Activated CD4-positive, alpha-beta memory T cell treated with anti-CD3 and anti-CD28 coated beads, Interleukin-2, amount 10 ng/mL, durations not matched to agents 7 days and 5 days (primary cell): ENCODE data around the gene NIPA2. TPM values are rescaled to one million over a fixed set of nuclear protein-coding genes. Genes with fewer than 3 reads are reported as not detected.

Source experiments
- CTCF ChIA-PET: fragments of 350-600 bp; sonication (Branson Sonifier 250); formaldehyde crosslinking; loops from one replicate; lab custom pipeline; 2021; ENCODE audit warnings: antibody characterized with exemption, inconsistent platforms; lab: Charles Lee
- POLR2A ChIA-PET: fragments of 350-600 bp; sonication (Branson Sonifier 250); formaldehyde crosslinking; loops from one replicate; lab custom pipeline; 2021; ENCODE audit warnings: antibody characterized with exemption; lab: Charles Lee
- DNase-seq: peaks from one replicate; pipeline ENCODE4 v3.0.0-alpha.2; 2020
- H3K27ac Mint-ChIP-seq: one replicate; pipeline ENCODE4 v1.8.0; 2021; ENCODE audit warnings: mild to moderate bottlenecking, mixed read lengths
- H3K27me3 Mint-ChIP-seq: one replicate; pipeline ENCODE4 v1.8.0; 2021; ENCODE audit warnings: mixed read lengths
- H3K36me3 Mint-ChIP-seq: one replicate; pipeline ENCODE4 v1.8.0; 2021; ENCODE audit warnings: low read depth, mixed read lengths
- H3K4me1 Mint-ChIP-seq: one replicate; pipeline ENCODE4 v1.8.0; 2021; ENCODE audit warnings: mixed read lengths
- H3K4me3 Mint-ChIP-seq: one replicate; pipeline ENCODE4 v1.8.0; 2021; ENCODE audit warnings: mild to moderate bottlenecking, mixed read lengths
- H3K9me3 Mint-ChIP-seq: one replicate; pipeline ENCODE4 v1.8.0; 2021; ENCODE audit warnings: mixed read lengths
- total RNA-seq, 2 experiments: library from RNA; stranded (reverse); gene quantifications; one replicate each; pipeline ENCODE4 v1.2.3, GENCODE V29; 2021

The NIPA2 gene
- total RNA-seq, 2 experiments from 2014 or later = 47.1 to 49.9 TPM

DNA sequence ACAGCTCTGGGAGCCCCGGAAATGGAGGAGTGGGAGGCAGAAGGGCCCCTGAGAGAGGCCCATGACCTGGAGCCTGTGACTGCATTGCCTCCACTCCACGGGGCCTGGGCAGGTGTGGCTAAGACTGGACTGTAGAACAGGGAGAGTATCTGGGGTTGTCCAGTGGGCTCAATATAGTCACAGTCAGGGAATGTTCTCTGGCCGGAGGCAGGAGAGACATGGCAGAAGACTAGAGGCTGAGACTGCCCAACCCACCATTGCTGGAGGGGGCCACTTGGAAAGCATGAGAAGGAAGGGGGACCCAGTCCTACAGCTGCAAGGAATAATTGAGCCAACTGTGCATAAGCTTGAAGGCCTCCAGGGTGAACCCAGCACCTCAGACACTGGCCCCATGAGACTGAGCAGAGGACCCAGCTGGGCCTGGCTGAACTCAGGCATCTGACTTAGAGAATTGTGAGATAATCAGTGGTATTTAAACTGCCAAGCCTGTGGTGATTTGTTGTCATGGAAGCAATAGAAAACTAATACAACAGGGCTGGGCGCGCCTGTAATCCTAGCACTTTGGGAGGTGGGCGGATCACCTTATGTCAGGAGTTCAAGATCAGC lies 33.1 kb downstream of the NIPA2 start:
- H3K9me3 Mint-ChIP-seq = no peaks in the 10 kb centered on the region
- DNase-seq = no peak
- ChIA-PET CTCF (no interaction called here), POLR2A (interaction anchor here (1.3 kb wide), 1 partner anchor 34 kb away, joined by 4 read pairs; the partner anchor contains the start of gene NIPA2)
- no peaks in the 10 kb centered on the region for H3K27me3 Mint-ChIP-seq
- H3K36me3 Mint-ChIP-seq = peaks cover 38% of the 10 kb centered on the region
- no peaks in the 10 kb centered on the region for H3K4me1 Mint-ChIP-seq
- H3K4me3 Mint-ChIP-seq = no peak overlapping the region
- H3K27ac Mint-ChIP-seq = no peak overlapping the region

DNA sequence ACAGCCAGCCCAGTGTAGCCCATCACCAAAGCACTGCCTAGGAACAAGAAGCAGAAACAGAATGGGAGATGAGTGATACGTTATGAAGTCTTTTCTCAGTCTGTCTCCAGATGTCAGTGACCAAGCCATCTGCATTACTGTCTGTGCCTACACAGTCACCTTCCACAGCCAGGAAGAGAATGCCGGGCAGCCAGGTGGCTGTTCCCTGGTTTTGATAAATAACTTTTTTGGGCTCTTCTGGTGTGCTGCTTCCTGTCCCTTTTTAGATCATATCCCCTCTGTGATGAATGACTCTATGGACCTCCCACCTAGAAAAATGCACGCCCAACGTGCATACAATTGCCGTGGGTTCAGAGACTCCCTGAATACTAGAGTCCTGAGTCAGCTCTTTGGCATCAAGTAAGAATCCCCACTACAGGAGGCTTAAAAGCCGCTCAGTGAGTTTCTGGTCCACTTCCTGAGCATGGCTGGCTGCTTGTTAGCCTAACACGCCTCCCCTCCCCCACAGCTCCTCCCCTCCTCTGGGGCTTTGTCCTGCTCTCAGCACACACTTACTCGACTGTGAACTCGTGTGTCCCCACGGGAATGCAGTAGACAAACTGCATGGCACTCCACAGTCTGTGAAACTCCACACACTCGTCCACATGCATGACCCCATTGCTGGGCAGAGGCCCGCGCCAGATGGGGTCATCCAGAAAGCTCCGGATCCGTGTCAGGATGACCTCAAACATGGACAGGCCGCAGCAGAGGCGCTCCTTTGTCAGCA lies 34.7 kb downstream of the NIPA2 start:
- Mint-ChIP-seq H3K27me3 (no peaks in the 10 kb centered on the region), H3K4me1 (no peaks in the 10 kb centered on the region), H3K27ac (no peak overlapping the region), H3K9me3 (no peaks in the 10 kb centered on the region), H3K4me3 (no peak overlapping the region), H3K36me3 (peaks cover 30% of the 10 kb centered on the region)
- ChIA-PET POLR2A (no interaction called here), CTCF (no interaction called here)
- no peak for DNase-seq

DNA sequence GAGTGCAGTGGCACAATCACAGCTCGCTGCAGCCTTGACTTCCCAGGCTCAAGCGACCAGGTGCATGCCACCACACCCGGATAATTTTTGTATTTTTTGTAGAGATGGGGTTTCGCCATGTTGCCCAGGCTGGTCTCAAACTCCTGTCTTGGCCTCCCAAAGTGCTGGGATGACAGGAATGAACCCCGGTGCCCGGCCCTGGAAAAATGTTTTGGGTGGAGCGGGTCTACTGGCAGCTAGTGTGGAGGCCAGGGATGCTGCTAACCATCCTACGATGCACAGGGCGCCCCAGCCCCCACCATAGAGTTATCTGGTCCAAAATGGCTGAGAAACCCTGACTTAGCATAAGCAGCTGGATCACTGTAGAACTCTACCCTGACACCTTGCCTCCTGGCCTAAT lies 35.4 kb downstream of the NIPA2 start:
- CTCF ChIA-PET = no interaction called here
- no peak overlapping the region for H3K27ac Mint-ChIP-seq
- H3K4me3 Mint-ChIP-seq = no peak overlapping the region
- no peaks in the 10 kb centered on the region for H3K27me3 Mint-ChIP-seq
- H3K36me3 Mint-ChIP-seq = peaks cover 26% of the 10 kb centered on the region
- no peak for DNase-seq
- POLR2A ChIA-PET = no interaction called here
- no peaks in the 10 kb centered on the region for H3K9me3 Mint-ChIP-seq
- H3K4me1 Mint-ChIP-seq = no peaks in the 10 kb centered on the region

DNA sequence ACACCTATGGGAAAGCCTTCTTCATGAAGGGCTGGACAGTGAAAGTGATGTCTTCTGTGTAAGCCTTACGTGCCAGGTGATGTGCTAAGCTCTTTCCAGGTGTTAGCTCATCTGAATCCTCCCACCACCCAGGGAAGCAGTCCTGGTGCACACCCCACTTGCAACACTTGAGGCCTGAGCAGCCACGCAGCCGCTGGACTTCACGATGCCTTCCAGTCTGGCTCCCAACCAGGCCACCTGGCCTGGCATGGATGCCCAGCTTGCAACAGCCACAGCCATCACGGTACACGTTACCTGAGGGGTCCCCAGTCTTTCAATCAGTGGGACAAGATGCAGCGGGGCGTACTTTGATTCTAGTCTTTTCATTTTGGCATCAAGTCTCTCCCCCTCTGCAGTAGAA lies 35.8 kb downstream of the NIPA2 start:
- Mint-ChIP-seq H3K27me3 (no peaks in the 10 kb centered on the region), H3K27ac (no peak overlapping the region), H3K9me3 (no peaks in the 10 kb centered on the region), H3K4me1 (no peaks in the 10 kb centered on the region), H3K4me3 (no peak overlapping the region), H3K36me3 (peaks cover 22% of the 10 kb centered on the region)
- DNase-seq = no peak
- ChIA-PET CTCF (no interaction called here), POLR2A (no interaction called here)

DNA sequence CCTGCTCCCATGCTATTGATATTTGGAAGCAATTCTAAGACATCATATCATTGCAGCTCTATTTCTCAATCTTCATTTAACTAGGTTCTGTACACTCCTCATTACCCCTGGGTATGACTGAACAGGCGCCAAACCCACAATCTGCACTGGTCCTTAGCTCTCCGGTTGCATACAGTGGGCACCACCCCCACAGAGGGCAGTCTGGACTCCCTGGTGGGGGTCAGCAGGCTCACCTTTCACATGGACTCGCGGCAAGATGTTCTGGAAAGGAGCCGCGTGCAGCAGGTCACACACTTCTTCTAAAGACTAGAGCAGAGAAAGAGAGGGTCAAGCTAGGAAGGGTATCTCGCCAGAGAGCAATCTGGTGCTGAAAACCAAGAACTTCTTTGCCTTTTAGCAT lies 36.5 kb downstream of the NIPA2 start:
- H3K27me3 Mint-ChIP-seq = no peaks in the 10 kb centered on the region
- peaks cover 20% of the 10 kb centered on the region for H3K36me3 Mint-ChIP-seq
- no peak overlapping the region for H3K4me3 Mint-ChIP-seq
- CTCF ChIA-PET = no interaction called here
- DNase-seq = no peak
- POLR2A ChIA-PET = no interaction called here
- H3K9me3 Mint-ChIP-seq = no peaks in the 10 kb centered on the region
- no peak overlapping the region for H3K27ac Mint-ChIP-seq
- no peaks in the 10 kb centered on the region for H3K4me1 Mint-ChIP-seq

DNA sequence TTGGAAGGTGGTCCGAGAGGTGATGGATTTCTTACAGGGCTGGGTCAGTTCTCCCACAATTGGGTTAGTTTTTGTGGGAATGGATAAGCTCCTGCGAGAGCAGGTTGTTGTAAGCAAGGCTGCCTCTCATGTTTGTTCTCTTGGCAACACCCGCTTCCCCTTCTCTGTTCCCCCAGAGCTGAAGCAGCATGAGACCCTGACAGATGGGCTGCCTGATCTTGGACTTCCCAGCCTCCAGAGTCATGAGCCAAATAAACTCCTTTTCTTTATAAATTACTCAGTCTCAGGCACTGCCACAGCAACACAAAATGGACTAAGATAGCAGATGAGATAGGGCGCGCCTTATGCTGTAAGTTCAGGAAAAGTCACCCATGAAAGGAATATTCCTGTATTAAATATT lies 38.7 kb downstream of the NIPA2 start:
- Mint-ChIP-seq H3K36me3 (peaks cover 8% of the 10 kb centered on the region), H3K27ac (no peak overlapping the region), H3K9me3 (no peaks in the 10 kb centered on the region), H3K4me1 (no peaks in the 10 kb centered on the region), H3K4me3 (no peak overlapping the region), H3K27me3 (no peaks in the 10 kb centered on the region)
- DNase-seq = no peak
- POLR2A ChIA-PET = no interaction called here
- CTCF ChIA-PET = no interaction called here

DNA sequence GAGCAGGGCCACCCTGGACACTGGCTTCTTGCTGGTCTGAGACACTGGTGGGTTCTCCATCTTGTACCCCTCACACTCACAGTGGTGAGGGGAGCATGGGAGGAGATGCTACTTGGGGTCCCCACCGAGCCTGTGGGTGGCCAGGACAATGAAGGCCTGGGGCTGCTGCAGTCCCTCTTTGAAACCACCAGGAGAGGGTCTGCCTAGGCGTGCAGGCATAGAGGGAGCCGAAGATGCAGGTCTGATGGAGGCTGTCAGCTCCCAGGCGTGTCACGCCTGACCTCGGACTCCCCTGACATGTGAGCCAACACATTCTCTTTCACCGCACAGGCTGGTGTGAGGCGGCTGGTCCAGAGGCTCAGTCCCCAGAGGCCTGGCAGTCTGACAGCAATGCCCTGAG lies 39.1 kb downstream of the NIPA2 start:
- no peaks in the 10 kb centered on the region for H3K27me3 Mint-ChIP-seq
- no peak for DNase-seq
- H3K4me3 Mint-ChIP-seq = no peak overlapping the region
- no peaks in the 10 kb centered on the region for H3K9me3 Mint-ChIP-seq
- ChIA-PET POLR2A (no interaction called here), CTCF (no interaction called here)
- peaks cover 8% of the 10 kb centered on the region for H3K36me3 Mint-ChIP-seq
- no peaks in the 10 kb centered on the region for H3K4me1 Mint-ChIP-seq
- no peak overlapping the region for H3K27ac Mint-ChIP-seq

DNA sequence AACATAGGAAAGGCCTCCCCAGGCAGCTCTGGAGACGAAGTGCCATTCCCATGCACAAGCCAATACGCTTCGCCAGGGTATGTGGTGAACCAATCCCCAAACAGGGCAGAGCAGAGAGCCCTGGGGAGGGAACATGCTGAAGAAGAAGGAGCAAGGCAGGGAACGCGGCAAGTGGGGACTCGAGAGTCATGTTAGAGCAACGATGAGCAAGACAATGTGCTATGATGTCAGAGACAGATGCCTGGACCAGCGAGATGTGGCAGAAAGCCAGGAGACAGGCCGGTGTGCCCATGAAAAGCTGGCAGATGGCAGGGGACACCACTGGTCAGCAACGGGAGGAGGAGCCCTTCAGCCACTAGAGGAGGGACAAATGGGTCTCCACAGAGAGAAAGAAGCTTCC lies 39.6 kb downstream of the NIPA2 start:
- ChIA-PET CTCF (no interaction called here), POLR2A (no interaction called here)
- Mint-ChIP-seq H3K27ac (no peak overlapping the region), H3K9me3 (no peaks in the 10 kb centered on the region), H3K4me3 (no peak overlapping the region), H3K27me3 (no peaks in the 10 kb centered on the region), H3K36me3 (peaks cover 6% of the 10 kb centered on the region), H3K4me1 (no peaks in the 10 kb centered on the region)
- no peak for DNase-seq

DNA sequence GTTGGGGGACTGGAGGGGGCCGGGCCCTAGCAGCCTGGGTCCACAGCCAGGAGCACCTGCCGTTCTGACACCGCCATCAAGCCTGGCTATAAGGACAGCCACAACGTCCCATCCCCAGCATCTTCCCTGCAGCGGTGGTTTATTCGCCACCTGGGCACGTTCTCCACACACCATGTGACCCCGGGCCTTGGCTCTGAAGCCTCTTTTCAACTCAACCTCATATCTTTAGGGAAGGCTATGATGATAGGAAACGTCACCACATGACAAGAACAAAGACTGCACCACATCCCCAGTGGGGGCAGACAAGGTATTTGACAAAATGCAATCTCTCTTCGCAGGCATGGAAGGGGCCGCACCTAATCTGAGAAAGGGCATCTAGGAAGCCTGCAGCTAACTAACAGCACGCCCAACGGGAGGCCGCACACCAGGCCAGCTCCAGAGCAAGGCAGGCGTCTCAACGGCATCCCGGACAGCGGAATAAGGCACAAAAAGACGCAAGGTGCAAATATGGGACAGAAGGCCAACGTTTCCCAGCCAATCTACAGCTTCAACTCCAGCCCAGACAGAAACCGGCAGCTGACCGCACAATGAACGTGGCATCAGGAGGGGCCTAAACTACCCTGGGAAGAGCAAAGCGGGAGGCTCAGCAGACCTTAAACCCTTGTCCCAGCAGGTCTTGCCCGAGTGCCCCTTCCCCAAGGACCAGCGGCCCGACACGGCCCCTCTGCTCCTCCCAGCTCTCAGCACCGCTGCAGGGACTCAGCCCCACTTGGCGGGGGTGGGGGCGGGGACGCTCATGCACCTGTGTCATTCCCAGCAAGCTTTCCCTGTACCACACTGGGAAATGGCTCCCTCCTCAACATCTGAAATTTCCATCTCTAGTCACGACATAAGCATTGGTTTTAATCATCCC lies 41.9 kb downstream of the NIPA2 start:
- Mint-ChIP-seq H3K4me3 (no peak overlapping the region), H3K27me3 (no peaks in the 10 kb centered on the region), H3K27ac (no peak overlapping the region), H3K9me3 (no peaks in the 10 kb centered on the region), H3K36me3 (peaks cover 4% of the 10 kb centered on the region), H3K4me1 (peaks cover 11% of the 10 kb centered on the region)
- ChIA-PET CTCF (no interaction called here), POLR2A (no interaction called here)
- DNase-seq = no peak

DNA sequence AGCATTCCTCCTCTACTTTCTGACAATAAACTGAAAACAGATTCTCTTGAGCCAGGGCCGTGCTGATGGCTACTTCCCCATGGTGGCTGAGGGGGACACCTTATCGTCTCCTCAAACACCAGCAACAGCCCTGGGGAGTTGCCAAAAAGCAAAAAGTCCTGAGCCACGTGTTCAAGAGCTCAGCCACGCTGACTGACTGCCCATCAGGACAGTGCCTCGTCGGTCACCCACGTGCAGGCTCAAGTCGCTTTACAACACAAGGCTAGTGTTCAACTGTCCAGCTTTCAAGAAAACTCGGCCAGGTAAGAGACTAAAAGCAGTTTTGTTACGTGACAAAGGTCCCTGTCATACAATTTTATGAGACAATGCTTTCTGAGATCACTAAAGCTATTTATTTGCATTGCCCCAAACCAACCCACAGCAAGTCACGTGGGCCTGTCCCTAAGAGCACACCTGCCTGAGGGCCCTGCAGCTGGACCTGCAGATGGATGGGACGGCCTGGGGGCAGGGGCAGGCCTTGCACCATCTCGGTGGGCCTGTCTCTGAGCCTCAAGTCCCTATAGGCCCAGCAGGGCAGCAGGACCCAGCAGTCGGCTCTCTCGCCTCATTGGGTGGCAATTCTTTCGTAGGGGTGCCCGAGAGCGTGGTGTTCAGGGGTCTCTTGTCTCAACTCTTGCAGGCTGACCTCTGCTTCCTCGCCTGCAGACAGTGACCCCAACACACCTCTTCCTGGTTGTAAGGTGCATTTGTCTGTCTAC lies 42.7 kb downstream of the NIPA2 start:
- ChIA-PET CTCF (no interaction called here), POLR2A (no interaction called here)
- Mint-ChIP-seq H3K27ac (no peak overlapping the region), H3K9me3 (no peaks in the 10 kb centered on the region), H3K4me3 (no peak overlapping the region), H3K27me3 (no peaks in the 10 kb centered on the region), H3K36me3 (peaks cover under 1% of the 10 kb centered on the region), H3K4me1 (peaks cover 11% of the 10 kb centered on the region)
- no peak for DNase-seq

DNA sequence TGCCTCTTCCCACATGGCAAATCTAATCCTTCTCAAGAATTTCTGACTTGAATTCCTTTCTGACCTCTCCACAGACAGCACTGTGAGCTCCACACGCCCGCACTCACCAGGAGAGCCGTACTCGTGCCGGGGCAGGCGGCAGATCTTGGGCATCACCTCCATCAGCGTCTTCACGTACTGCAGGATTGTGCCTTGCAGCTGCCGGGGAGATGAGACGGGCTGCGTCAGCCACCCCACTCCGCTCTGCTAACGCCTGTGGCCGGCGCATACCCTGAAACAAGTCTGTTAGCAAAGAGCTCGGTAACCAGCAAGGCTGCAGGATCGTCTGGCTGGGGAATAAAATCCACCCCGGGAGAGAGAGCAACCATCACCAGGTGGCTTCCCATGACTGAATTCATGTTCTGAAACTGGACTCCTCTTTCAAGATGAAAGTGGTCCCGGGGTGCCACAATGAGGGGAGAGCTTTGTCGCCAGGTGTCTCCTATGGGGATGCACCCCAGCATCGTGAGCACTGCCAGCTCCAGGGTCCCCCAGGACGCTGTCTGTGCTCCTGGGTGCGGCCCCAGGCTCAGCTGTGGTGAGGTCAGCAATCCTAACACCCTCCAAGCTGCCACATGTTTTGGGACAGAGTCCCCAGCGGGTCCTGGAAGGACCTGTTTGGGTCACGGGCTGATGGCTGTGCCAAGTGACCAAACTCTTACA lies 43.4 kb downstream of the NIPA2 start:
- Mint-ChIP-seq H3K4me1 (peaks cover 11% of the 10 kb centered on the region), H3K27me3 (no peaks in the 10 kb centered on the region), H3K27ac (no peak overlapping the region), H3K9me3 (no peaks in the 10 kb centered on the region), H3K4me3 (no peak overlapping the region), H3K36me3 (no peaks in the 10 kb centered on the region)
- CTCF ChIA-PET = no interaction called here
- POLR2A ChIA-PET = no interaction called here
- no peak for DNase-seq

DNA sequence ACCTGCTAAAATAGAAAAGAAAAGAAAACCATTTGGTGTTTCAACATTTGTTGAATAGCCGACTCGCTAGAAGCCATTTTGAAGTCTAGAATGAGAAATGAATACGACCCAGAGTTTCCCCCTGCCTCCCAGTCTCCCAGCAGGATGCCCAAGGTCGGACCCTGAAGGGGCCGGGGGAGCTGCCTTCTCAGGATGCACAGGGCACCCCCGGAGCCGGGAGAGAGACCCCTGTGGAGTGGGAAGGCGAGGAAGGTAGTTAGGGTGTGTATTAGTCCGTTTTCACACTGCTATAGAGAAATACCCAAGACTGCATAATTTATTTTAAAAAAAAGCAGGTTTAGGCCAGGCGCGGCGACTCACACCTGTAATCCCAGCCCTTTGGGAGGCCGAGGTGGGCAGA lies 44.7 kb downstream of the NIPA2 start:
- DNase-seq = no peak
- ChIA-PET CTCF (interaction anchor here (0.5 kb wide), 1 partner anchor 43 kb away, joined by 3 read pairs; no protein-coding TSS in a partner anchor), POLR2A (no interaction called here)
- no peaks in the 10 kb centered on the region for H3K36me3 Mint-ChIP-seq
- no peaks in the 10 kb centered on the region for H3K27me3 Mint-ChIP-seq
- H3K4me1 Mint-ChIP-seq = peaks cover 11% of the 10 kb centered on the region
- no peak overlapping the region for H3K4me3 Mint-ChIP-seq
- no peaks in the 10 kb centered on the region for H3K9me3 Mint-ChIP-seq
- H3K27ac Mint-ChIP-seq = no peak overlapping the region
